Activated naive CD4-positive, alpha-beta T cell treated with anti-CD3 and anti-CD28 coated beads for 36 hours (primary cell): ENCODE results near the gene NANOS3. TPM values are rescaled to one million over a fixed set of nuclear protein-coding genes. Genes with fewer than 3 reads are reported as not detected.
"Not testable (repeated sequence)": the region's sequence is repeated elsewhere in the genome, so short reads cannot be mapped to it uniquely, and the experiment has no call there.

Experiments
- CTCF ChIA-PET: fragments of 350-600 bp; sonication (Branson Sonifier 250); formaldehyde crosslinking; loops from one replicate; lab custom pipeline; 2021; ENCODE audit warnings: antibody characterized with exemption; lab: Charles Lee
- DNase-seq: peaks from one replicate; pipeline ENCODE4 v3.0.0-alpha.2; 2020
- H3K27ac Mint-ChIP-seq: one replicate; pipeline ENCODE4 v1.8.0; 2021; ENCODE audit warnings: mild to moderate bottlenecking, mixed read lengths
- H3K27me3 Mint-ChIP-seq: one replicate; pipeline ENCODE4 v1.8.0; 2021; ENCODE audit warnings: low read depth, mixed read lengths
- H3K36me3 Mint-ChIP-seq: one replicate; pipeline ENCODE4 v1.8.0; 2021; ENCODE audit warnings: low read depth, mixed read lengths
- H3K4me1 Mint-ChIP-seq: one replicate; pipeline ENCODE4 v1.8.0; 2021; ENCODE audit warnings: low read depth, mixed read lengths
- H3K4me3 Mint-ChIP-seq: one replicate; pipeline ENCODE4 v1.8.0; 2021; ENCODE audit warnings: mild to moderate bottlenecking, moderate library complexity, mixed read lengths
- H3K9me3 Mint-ChIP-seq: one replicate; pipeline ENCODE4 v1.8.0; 2021; ENCODE audit warnings: mixed read lengths
- intact Hi-C: fragments of 100-400 bp; cut with micrococcal nuclease; formaldehyde crosslinking; loops from one replicate; pipeline ENCODE4 v1.15.1; 2023
- total RNA-seq, 2 experiments: library from RNA; stranded (reverse); gene quantifications; one replicate each; pipeline ENCODE4 v1.2.3, GENCODE V29; 2021

Gene NANOS3
- total RNA-seq, 2 experiments from 2014 or later = 0.55 to 0.74 TPM

- Mint-ChIP-seq H3K36me3 (no peaks in the 10 kb centered on the region), H3K4me3 (peak overlapping the region; percentile 72), H3K27me3 (no peaks in the 10 kb centered on the region), H3K4me1 (peaks cover 52% of the 10 kb centered on the region), H3K27ac (peak overlapping the region; percentile 98), H3K9me3 (no peaks in the 10 kb centered on the region)
- intact Hi-C loops = loop anchor here (1.0 to 10.0 kb wide), 11 partner anchors 8 to 1063 kb away; partner anchors contain the start of genes ADGRE5, C19orf53 and ZSWIM4
- CTCF ChIA-PET = interaction anchor here (1.3 to 2.9 kb wide), 2 partner anchors 12 to 15 kb away, joined by 3 to 9 read pairs; no protein-coding TSS in a partner anchor
- DNase-seq = peak; percentile 93
These were observed 29.3 kb upstream of the NANOS3 start for GRCh38 chr19:13847407-13848339.

- CTCF ChIA-PET = interaction anchor here (0.9 to 2.9 kb wide), 2 partner anchors 14 to 64 kb away, joined by 7 to 9 read pairs; no protein-coding TSS in a partner anchor
- no peak overlapping the region for H3K4me3 Mint-ChIP-seq
- peaks cover 48% of the 10 kb centered on the region for H3K4me1 Mint-ChIP-seq
- H3K9me3 Mint-ChIP-seq = no peaks in the 10 kb centered on the region
- peak overlapping the region; percentile 56 for H3K27ac Mint-ChIP-seq
- H3K36me3 Mint-ChIP-seq = no peaks in the 10 kb centered on the region
- no peaks in the 10 kb centered on the region for H3K27me3 Mint-ChIP-seq
- intact Hi-C loops = loop anchor here (5.0 to 10.0 kb wide), 2 partner anchors 534 to 1064 kb away; partner anchors contain the start of gene ADGRE5
- no peak for DNase-seq
These were observed 28.6 kb upstream of the NANOS3 start for GRCh38 chr19:13848340-13848677.

GRCh38 chr19:13848798-13849676, 27.9 kb upstream of the NANOS3 start:
- Mint-ChIP-seq H3K4me1 (peaks cover 42% of the 10 kb centered on the region), H3K27me3 (no peaks in the 10 kb centered on the region), H3K4me3 (peak overlapping the region; percentile 11), H3K36me3 (no peaks in the 10 kb centered on the region), H3K27ac (peak overlapping the region; percentile 15), H3K9me3 (no peaks in the 10 kb centered on the region)
- intact Hi-C loops = loop anchor here (5.0 to 10.0 kb wide), 2 partner anchors 533 to 1064 kb away; partner anchors contain the start of gene ADGRE5
- CTCF ChIA-PET = interaction anchor here (0.9 to 1.3 kb wide), 3 partner anchors 11 to 65 kb away, joined by 3 to 7 read pairs (median 3); no protein-coding TSS in a partner anchor
- DNase-seq = no peak

GRCh38 chr19:13849991-13850909, 26.7 kb upstream of the NANOS3 start:
- CTCF ChIA-PET = interaction anchor here (1.3 kb wide), 2 partner anchors 9 to 53 kb away, joined by 3 read pairs; no protein-coding TSS in a partner anchor
- H3K36me3 Mint-ChIP-seq = no peaks in the 10 kb centered on the region
- intact Hi-C loops = loop anchor here (5.0 to 10.0 kb wide), 2 partner anchors 532 to 1065 kb away; partner anchors contain the start of gene ADGRE5
- DNase-seq = peak; percentile 75
- no peaks in the 10 kb centered on the region for H3K27me3 Mint-ChIP-seq
- H3K4me1 Mint-ChIP-seq = peaks cover 32% of the 10 kb centered on the region
- peak overlapping the region; percentile 54 for H3K4me3 Mint-ChIP-seq
- no peaks in the 10 kb centered on the region for H3K9me3 Mint-ChIP-seq
- no peak overlapping the region for H3K27ac Mint-ChIP-seq

GRCh38 chr19:13850910-13851733, 25.8 kb upstream of the NANOS3 start:
- Mint-ChIP-seq H3K27ac (no peak overlapping the region), H3K27me3 (no peaks in the 10 kb centered on the region), H3K36me3 (no peaks in the 10 kb centered on the region), H3K9me3 (no peaks in the 10 kb centered on the region), H3K4me3 (peak overlapping the region; percentile 54), H3K4me1 (peaks cover 26% of the 10 kb centered on the region)
- intact Hi-C loops = no loop called here
- peak; percentile 50 for DNase-seq
- CTCF ChIA-PET = interaction anchor here (1.1 to 3.9 kb wide), 2 partner anchors 11 to 18 kb away, joined by 3 to 23 read pairs; no protein-coding TSS in a partner anchor

GRCh38 chr19:13851734-13852114, 25.2 kb upstream of the NANOS3 start:
- H3K9me3 Mint-ChIP-seq, intact Hi-C loops: not testable (repeated sequence)

GRCh38 chr19:13852171-13852707, 24.7 kb upstream of the NANOS3 start:
- H3K27me3 Mint-ChIP-seq, intact Hi-C loops, H3K36me3 Mint-ChIP-seq, DNase-seq, H3K4me3 Mint-ChIP-seq, H3K27ac Mint-ChIP-seq, H3K9me3 Mint-ChIP-seq: not testable (repeated sequence)
- CTCF ChIA-PET = interaction anchor here (0.6 to 3.9 kb wide), 5 partner anchors 10 to 284 kb away, joined by 3 to 23 read pairs (median 3); partner anchors contain the start of gene ASF1B
- H3K4me1 Mint-ChIP-seq = peaks cover 20% of the 10 kb centered on the region

More at GRCh38 chr19:13851734-13852114, 25.2 kb upstream of the NANOS3 start:
- H3K27me3 Mint-ChIP-seq, H3K36me3 Mint-ChIP-seq, H3K4me3 Mint-ChIP-seq, H3K27ac Mint-ChIP-seq, DNase-seq: not testable (repeated sequence)
- CTCF ChIA-PET = interaction anchor here (0.6 to 3.9 kb wide), 3 partner anchors 10 to 28 kb away, joined by 3 to 23 read pairs (median 3); no protein-coding TSS in a partner anchor
- peaks cover 20% of the 10 kb centered on the region for H3K4me1 Mint-ChIP-seq

GRCh38 chr19:13856497-13856896, 20.4 kb upstream of the NANOS3 start:
- no peak overlapping the region for H3K27ac Mint-ChIP-seq
- H3K36me3 Mint-ChIP-seq = no peaks in the 10 kb centered on the region
- no peaks in the 10 kb centered on the region for H3K9me3 Mint-ChIP-seq
- H3K27me3 Mint-ChIP-seq = no peaks in the 10 kb centered on the region
- H3K4me3 Mint-ChIP-seq = no peak overlapping the region
- CTCF ChIA-PET = interaction anchor here (1.0 to 1.8 kb wide), 3 partner anchors 10 to 73 kb away, joined by 3 to 4 read pairs (median 4); no protein-coding TSS in a partner anchor
- DNase-seq = no peak
- intact Hi-C loops = no loop called here
- peaks cover 18% of the 10 kb centered on the region for H3K4me1 Mint-ChIP-seq

- CTCF ChIA-PET = interaction anchor here (0.8 to 1.3 kb wide), 4 partner anchors 10 to 84 kb away, joined by 3 to 5 read pairs (median 3); no protein-coding TSS in a partner anchor
- peaks cover 24% of the 10 kb centered on the region for H3K4me1 Mint-ChIP-seq
- H3K9me3 Mint-ChIP-seq = no peaks in the 10 kb centered on the region
- H3K27ac Mint-ChIP-seq = no peak overlapping the region
- intact Hi-C loops = no loop called here
- no peak for DNase-seq
- H3K36me3 Mint-ChIP-seq = no peaks in the 10 kb centered on the region
- peaks cover 14% of the 10 kb centered on the region for H3K27me3 Mint-ChIP-seq
- H3K4me3 Mint-ChIP-seq = no peak overlapping the region
These were observed 17.5 kb upstream of the NANOS3 start for GRCh38 chr19:13859361-13859880.
